ENCODE results near the gene ADARB1. TPM values are rescaled to one million over a fixed set of nuclear protein-coding genes. Genes with fewer than 3 reads are reported as not detected.

Gene ADARB1
- polyA plus RNA-seq, 1 donor = 24.0 TPM

GRCh38 chr21:45256021-45256911 is 181.9 kb downstream of the ADARB1 start:
- no peak for DNase-seq

- no peak for DNase-seq
These were observed 182.7 kb downstream of the ADARB1 start for GRCh38 chr21:45256912-45257672.

- DNase-seq = no peak
These were observed 183.4 kb downstream of the ADARB1 start for GRCh38 chr21:45257673-45258341.

- no peak for DNase-seq
These were observed 184.1 kb downstream of the ADARB1 start for GRCh38 chr21:45258466-45258865.

- no peak for DNase-seq
These were observed 184.9 kb downstream of the ADARB1 start for GRCh38 chr21:45259206-45259840.

GRCh38 chr21:45260191-45260825 is 185.9 kb downstream of the ADARB1 start:
- no peak for DNase-seq

- no peak for DNase-seq
These were observed 186.7 kb downstream of the ADARB1 start for GRCh38 chr21:45261093-45261492.

GRCh38 chr21:45262041-45262581 is 187.7 kb downstream of the ADARB1 start:
- DNase-seq = no peak

- DNase-seq = no peak
These were observed 188.2 kb downstream of the ADARB1 start for GRCh38 chr21:45262616-45263015.

GRCh38 chr21:45263534-45263933 is 189.2 kb downstream of the ADARB1 start:
- DNase-seq = no peak

GRCh38 chr21:45264146-45264911 is 189.9 kb downstream of the ADARB1 start:
- no peak for DNase-seq

GRCh38 chr21:45264912-45265515 is 190.6 kb downstream of the ADARB1 start:
- no peak for DNase-seq

GRCh38 chr21:45265721-45266517 is 191.5 kb downstream of the ADARB1 start:
- DNase-seq = no peak

GRCh38 chr21:45266518-45267389 is 192.4 kb downstream of the ADARB1 start:
- no peak for DNase-seq

- DNase-seq = no peak
These were observed 193.0 kb downstream of the ADARB1 start for GRCh38 chr21:45267390-45267760.

GRCh38 chr21:45269861-45270260 is 195.5 kb downstream of the ADARB1 start:
- DNase-seq = no peak

- no peak for DNase-seq
These were observed 196.0 kb downstream of the ADARB1 start for GRCh38 chr21:45270306-45270821.
